ENCODE measurements around the gene GRN.
A peak's percentile ranks its signal among the peaks of the same experiment; 100 is the strongest.
"Not testable (repeated sequence)": the region's sequence is repeated elsewhere in the genome, so short reads cannot be mapped to it uniquely, and the experiment has no call there.

GRN gene

GRCh38 chr17:44362459-44362948 is 17.4 kb downstream of the GRN start:
- no peak for DNase-seq

- no peak for DNase-seq
Measured at GRCh38 chr17:44362949-44363612, 18.0 kb downstream of the GRN start.

- DNase-seq = peak; percentile 39
Measured at GRCh38 chr17:44363613-44364159, 18.6 kb downstream of the GRN start, which contains the start of gene FAM171A2. Gene FAM171A2 (minus strand): TSS chr17:44363853. CDS start chr17:44363714, 139 bp downstream.

- not testable (repeated sequence) for DNase-seq
Measured at GRCh38 chr17:44365051-44365450, 19.9 kb downstream of the GRN start.

- DNase-seq = no peak
Measured at GRCh38 chr17:44367231-44367979, 22.3 kb downstream of the GRN start.

GRCh38 chr17:44368391-44369243 is 23.5 kb downstream of the GRN start:
- DNase-seq = not testable (repeated sequence)

- DNase-seq = not testable (repeated sequence)
Measured at GRCh38 chr17:44369414-44370023, 24.4 kb downstream of the GRN start.

GRCh38 chr17:44372036-44372435 is 26.9 kb downstream of the GRN start:
- no peak for DNase-seq

GRCh38 chr17:44374306-44375195 is 29.4 kb downstream of the GRN start:
- no peak for DNase-seq

GRCh38 chr17:44375196-44376017 is 30.3 kb downstream of the GRN start:
- DNase-seq = no peak

GRCh38 chr17:44376124-44376523 is 31.0 kb downstream of the GRN start:
- DNase-seq = no peak

GRCh38 chr17:44376779-44377178 is 31.7 kb downstream of the GRN start:
- DNase-seq = no peak

- DNase-seq = no peak
Measured at GRCh38 chr17:44378171-44378705, 33.1 kb downstream of the GRN start.

- DNase-seq = no peak
Measured at GRCh38 chr17:44379887-44380286, 34.8 kb downstream of the GRN start.

- no peak for DNase-seq
Measured at GRCh38 chr17:44380767-44381166, 35.7 kb downstream of the GRN start.

- no peak for DNase-seq
Measured at GRCh38 chr17:44381810-44382305, 36.8 kb downstream of the GRN start.

GRCh38 chr17:44382917-44383316 is 37.8 kb downstream of the GRN start:
- DNase-seq = no peak

- DNase-seq = no peak
Measured at GRCh38 chr17:44383363-44383762, 38.3 kb downstream of the GRN start.

GRCh38 chr17:44383861-44384260 is 38.8 kb downstream of the GRN start:
- no peak for DNase-seq

GRCh38 chr17:44384281-44384822 is 39.2 kb downstream of the GRN start:
- DNase-seq = no peak
